ENCODE data around the gene CTNNA3. TPM values are rescaled to one million over a fixed set of nuclear protein-coding genes. Genes with fewer than 3 reads are reported as not detected.
A peak's percentile ranks its signal among the peaks of the same experiment; 100 is the strongest.

The CTNNA3 gene
- total RNA-seq, 1 donor from 2014 or later, result 129 TPM

DNA sequence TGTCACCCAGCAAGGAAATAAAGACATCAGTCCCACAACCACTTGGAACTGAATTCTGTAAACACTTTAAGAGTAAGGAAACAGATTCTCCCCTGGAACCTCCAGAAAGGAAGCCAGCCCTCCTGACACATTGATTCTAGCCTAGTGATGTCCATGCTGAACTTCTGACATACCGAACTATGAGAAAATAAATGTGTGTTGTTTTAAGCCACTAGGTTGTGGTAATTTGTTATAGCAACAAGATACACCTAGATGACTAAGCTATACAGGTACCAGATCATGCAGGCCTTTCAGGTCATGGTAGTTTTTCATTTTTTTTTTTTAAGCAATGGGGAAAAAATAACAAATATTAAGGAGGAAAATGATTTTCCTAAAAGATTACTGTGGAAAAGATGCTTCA lies 807.8 kb downstream of the CTNNA3 start:
- DNase-seq, result no peak
- no peak for ATAC-seq (ENCODE audit: poor library complexity)
- intact Hi-C loops (cut with DNase I), result no loop called here

DNA sequence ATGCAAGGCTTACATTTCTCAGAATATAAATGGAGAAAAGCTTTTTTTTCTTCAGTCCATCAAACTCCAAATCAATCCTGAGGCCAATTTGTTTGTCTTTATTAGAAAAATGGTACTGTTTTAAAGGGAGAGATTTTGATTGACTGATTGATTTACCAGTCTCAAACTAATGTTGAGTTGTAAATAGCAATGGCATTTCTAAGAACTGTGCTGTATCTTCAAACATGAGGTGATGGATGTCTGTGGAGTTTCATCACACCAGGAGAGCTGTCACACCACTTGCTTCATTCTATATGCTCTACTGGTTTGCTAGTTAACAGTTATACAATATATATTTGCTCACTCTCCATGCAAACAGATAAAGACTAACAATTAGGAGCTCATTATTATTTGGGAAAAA lies 809.1 kb downstream of the CTNNA3 start:
- DNase-seq, result no peak
- intact Hi-C loops (cut with DNase I), result no loop called here
- no peak for ATAC-seq (ENCODE audit: poor library complexity)

DNA sequence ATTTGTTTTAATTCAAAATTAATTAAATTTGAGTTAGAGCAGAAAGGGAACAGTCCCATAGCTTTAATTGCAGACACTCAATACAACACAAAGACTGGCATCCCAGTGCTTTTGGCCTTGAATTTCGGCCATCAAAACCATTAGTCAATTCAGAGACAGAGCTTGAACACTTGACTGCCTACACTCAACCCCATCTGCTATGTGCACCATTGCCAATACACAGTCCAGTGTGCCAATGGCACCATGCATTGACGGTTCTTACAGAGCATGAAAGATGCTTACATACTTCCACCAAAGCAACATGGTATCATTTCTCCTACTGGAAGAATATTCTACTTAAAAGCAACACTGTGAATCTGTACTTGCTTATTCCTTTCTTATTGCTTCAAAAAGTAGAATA lies 813.7 kb downstream of the CTNNA3 start:
- intact Hi-C loops (cut with DNase I), result no loop called here
- ATAC-seq (ENCODE audit: poor library complexity) (no peak), DNase-seq (no peak)

DNA sequence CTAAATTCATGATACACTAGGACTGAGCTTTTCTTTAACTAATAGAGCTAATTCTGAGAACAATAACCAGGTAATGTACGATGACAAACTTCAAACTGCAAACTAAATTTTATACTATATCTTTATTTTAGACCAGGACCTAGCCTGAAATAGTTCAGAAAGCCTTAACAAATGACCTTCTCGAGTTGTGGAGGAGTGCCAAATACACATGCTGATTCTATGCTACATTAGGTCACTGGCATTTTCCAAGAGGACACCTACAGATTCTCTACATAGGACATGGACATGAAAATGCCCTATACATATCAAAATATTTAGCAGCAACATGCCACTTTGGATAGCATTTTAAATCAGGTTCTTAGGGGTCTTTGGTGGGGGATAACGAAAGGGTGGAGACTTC lies 814.2 kb downstream of the CTNNA3 start:
- no peak for DNase-seq
- intact Hi-C loops (cut with DNase I), result no loop called here
- peak; percentile 67 for ATAC-seq (ENCODE audit: poor library complexity)

DNA sequence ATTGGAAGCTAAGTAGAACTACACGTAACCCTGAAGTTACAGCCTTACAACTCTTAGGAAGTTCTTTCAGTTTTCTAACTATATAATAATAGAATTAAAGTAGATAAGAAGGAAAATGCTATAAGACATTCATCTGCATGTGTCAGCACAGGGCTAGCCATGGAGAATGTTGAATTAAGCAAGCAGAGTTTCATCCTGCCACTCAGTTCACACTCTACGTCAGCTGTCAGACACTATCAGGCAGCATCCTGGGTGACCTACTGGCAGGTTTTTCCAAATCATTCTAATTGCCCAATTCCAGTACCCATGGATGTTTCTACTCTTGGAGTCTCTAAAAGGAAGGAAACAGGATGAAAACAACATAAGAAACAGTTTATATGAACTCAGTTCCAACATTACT lies 815.2 kb downstream of the CTNNA3 start:
- DNase-seq (no peak), ATAC-seq (ENCODE audit: poor library complexity) (peak; percentile 68)
- intact Hi-C loops (cut with DNase I), result no loop called here

DNA sequence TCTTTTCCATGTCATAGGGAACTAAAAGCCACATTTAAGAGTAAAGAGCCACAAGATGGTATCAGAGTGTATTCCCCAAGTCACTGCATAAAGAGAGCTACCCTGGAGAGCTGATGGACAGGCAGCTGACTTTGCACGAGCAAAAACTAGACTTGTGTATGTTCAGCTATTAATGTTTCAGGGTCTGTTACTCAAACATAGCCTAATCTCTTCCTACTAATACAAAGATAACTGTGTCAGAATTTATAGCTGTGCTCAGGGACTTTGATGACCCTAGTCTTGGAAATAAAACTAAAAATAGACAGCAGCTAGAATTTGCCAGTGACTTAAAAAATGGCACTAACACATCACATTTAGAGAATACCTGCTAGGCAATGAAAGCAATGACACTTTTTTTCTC lies 815.7 kb downstream of the CTNNA3 start:
- DNase-seq (no peak), ATAC-seq (ENCODE audit: poor library complexity) (peak; percentile 30)
- intact Hi-C loops (cut with DNase I), result no loop called here

DNA sequence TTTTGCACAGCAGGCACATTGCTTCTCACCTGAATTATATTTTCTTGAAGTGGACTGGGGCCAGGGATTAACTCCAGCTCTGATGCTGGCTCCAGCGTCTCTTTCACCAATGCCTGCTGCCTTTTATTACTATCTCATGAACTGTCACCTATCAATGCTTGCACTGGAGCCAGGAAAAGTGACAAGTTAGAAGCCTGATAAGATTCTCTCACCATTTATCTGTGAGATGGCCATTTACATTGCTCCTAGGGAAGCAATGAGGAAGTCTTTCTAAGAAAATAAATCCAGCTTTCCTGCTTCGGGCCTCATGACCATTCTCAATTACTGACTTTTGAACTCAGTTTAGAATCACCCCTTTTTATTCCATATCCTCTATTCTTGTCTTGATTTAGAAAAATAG lies 818.6 kb downstream of the CTNNA3 start:
- no peak for ATAC-seq (ENCODE audit: poor library complexity)
- intact Hi-C loops (cut with DNase I), result no loop called here
- no peak for DNase-seq

DNA sequence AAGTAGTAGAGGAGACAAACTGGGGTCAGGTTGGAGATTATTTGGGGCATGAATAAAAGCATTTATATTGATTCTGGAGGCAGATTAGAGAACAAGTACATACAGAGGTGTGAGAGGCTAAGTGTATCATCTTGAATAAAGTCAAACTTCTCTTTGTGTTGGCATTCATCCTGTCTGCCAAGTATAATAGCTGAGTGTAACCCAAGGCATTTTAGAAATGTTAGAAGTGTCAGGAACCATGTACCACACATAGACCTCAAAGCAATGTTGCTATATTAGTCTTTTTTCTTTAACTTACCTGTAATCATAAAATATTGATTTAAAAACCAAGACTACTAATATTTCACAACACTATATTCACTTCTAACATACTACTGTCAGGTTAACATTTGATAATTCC lies 826.4 kb downstream of the CTNNA3 start:
- intact Hi-C loops (cut with DNase I), result no loop called here
- ATAC-seq (ENCODE audit: poor library complexity), result no peak
- DNase-seq, result no peak

DNA sequence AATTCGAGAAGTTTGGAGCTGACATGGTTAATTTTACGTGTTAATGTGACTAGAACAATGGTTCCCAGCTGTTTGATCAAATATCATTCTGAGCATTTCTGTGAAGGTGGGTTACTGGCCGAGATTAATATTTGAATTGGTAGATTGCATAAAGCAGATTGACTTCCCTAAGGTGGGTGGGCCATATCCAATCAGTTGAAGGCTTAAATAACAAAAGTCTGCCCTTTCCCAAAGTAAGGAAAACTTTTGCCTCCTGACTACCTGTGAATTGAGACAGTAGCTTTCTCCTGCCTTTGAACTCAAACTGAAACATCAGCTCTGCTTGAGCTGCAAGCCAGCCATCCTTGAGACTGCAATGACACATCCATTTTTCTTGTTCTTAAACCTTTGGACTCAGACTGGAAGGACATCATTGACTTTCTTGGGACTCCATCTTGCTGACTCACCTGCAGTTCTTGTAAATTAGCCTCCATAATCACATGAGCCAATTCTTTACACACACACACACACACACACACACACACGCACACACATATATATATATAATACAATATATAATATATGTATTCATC lies 833.2 kb downstream of the CTNNA3 start:
- intact Hi-C loops (cut with DNase I), result no loop called here
- no peak for ATAC-seq (ENCODE audit: poor library complexity)
- DNase-seq, result no peak

DNA sequence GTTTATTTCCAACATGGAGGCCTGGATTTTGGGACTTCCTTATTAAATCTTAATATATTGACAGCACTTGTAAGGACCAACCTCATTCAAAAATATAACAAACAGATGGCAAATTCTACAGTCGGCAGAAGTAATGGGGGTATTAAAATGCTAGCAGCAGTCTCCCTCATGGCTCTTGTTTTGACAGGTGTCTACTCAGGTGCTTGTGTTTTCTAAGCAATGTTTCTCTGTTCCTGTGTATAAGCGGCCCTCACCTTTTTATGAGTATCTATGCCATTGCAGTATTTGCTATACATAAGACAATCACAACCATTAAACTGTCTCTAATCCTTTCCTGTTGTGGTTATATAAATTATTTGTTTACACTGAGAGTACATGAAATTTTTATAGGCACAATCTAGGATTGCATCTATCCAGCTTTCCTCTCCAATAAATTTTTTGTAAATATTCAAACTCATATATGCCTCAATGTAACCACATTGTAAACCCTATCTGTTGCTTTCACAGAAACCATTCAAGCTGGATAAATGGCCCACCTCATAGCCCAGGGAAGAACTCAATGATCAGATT lies 835.5 kb downstream of the CTNNA3 start:
- no peak for DNase-seq
- ATAC-seq (ENCODE audit: poor library complexity), result no peak
- intact Hi-C loops (cut with DNase I), result no loop called here

DNA sequence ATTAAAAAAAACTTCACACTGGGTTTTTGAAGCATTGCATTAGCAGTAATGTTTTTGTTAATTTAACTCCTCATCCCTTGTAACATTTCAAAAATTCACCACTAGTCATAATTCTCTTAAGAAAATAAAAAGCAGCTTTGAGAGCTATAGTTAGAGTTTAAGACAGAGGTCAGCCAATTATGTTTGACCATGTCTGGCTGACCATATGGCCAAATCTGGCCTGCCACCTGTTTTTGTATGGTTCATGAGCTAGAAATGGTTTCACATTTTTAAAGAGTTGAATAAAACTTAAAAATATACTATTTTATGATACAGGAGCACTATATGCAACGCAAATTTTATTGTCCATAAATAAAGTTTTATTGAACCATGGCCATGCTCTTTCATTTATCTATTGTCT lies 843.2 kb downstream of the CTNNA3 start:
- no peak for ATAC-seq (ENCODE audit: poor library complexity)
- intact Hi-C loops (cut with DNase I), result no loop called here

DNA sequence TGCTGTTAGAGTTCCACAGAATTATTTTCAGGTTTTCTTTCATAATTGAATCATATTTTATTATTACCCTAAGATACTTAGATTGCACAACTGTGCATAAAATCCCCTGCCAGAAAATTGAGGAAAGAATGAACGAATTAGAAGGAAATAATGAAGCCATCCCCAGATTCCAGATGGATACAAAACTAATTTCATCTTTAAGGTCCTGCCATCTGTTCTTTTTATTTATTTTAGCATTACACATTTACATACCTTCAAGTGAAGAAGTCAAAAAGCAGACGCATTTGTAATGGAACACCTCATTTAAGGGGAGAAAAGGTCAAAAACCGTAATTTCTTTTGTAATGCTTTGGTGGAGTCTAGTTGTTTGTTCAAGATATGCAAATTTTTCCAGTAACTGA lies 847.1 kb downstream of the CTNNA3 start:
- DNase-seq (no peak), ATAC-seq (ENCODE audit: poor library complexity) (no peak)
- intact Hi-C loops (cut with DNase I), result no loop called here

More for the DNA sequence above, 843.2 kb downstream of the CTNNA3 start:
- no peak for DNase-seq

DNA sequence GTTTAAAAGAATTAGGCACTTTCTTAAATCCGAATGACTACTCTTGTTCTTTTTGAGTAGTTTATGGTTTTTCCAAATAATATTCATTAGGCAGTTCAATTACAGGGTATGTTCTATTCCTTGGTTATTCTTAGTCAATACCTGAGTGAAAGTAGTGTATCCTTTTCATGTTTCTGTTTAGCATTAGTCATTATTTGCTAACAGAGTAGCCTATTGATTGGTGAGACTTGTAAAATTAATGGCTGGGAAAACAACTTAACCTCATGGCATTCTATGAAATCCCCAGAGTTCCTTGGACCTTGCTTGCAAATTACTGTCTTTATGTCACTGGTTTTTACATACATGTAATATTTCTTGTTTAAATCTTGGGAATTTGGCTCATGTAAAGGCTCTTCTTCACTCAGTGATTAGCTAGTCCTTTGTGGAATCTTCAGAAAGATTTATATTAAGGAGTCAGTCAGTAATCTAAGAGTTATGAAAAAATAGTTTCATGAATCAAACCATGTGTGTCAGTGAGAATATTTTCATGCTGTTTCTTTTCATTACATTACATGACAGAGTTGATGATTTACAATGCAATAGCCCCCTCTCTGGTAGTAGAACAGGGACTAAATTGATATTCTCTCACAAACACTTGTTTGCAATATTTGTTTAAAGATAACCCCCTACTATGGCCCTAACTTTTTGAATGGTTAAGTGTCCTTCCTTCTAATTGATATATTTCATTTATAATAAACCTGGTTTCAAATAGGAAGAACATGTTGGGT lies 851.6 kb downstream of the CTNNA3 start:
- no peak for ATAC-seq (ENCODE audit: poor library complexity)
- intact Hi-C loops (cut with DNase I), result no loop called here
- DNase-seq, result no peak

DNA sequence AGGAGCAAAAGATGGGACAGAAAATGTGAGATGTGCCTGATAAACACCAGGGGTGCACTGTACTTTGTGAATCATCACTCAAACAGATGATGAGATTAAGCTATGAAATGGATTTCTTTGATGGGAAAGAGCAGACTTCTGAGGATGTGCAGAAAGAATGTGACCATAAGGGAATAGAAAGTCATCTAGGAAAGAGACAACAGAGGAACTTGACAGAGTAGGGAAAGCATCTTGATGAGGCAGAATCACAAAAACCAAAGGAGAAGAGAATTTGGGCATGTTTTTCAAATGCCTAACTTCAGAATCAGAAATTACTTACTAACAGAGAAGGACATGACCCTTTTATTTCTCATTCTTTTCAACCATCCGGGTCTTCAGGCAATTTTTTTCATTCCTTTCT lies 852.6 kb downstream of the CTNNA3 start:
- no peak for ATAC-seq (ENCODE audit: poor library complexity)
- DNase-seq, result no peak
- intact Hi-C loops (cut with DNase I), result no loop called here

DNA sequence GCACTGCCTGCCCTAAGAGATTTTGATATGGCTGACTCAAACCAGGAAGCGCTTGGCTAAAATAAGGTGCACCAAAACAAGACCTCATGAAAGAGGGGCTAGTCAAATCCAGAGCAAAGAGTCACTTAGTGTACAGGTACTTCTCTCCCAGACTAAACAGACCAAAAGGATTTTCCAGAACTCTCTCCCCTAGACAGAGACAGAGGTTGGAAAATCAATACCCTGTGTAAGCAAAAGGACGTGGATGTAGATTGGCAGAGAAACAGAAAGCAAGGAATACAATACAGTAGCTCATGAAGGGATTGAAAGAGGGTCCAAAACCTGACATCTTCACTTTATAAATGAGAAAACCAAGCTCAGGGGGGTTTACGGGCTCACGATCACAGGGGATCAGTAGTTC lies 853.1 kb downstream of the CTNNA3 start:
- no peak for ATAC-seq (ENCODE audit: poor library complexity)
- no peak for DNase-seq
- intact Hi-C loops (cut with DNase I), result no loop called here

DNA sequence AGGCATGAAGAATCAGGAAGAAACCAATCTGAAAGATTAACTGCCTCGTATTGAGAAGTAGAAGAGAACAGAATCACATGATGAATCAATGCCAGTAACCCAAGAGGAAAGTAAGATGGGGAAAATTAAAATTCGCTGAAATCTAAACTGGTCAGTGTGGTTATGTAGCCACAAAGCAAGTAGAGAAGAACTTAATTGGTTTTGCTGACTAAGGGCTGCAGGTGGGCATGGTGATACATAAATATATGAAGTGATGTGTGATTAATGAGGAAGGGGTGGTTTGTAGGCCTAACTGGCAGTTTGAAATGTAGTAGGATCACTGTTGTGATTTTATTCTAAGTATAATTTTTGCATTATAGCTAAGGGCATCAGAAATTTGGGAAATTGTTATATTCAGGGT lies 853.6 kb downstream of the CTNNA3 start:
- intact Hi-C loops (cut with DNase I), result no loop called here
- ATAC-seq (ENCODE audit: poor library complexity) (no peak), DNase-seq (no peak)

DNA sequence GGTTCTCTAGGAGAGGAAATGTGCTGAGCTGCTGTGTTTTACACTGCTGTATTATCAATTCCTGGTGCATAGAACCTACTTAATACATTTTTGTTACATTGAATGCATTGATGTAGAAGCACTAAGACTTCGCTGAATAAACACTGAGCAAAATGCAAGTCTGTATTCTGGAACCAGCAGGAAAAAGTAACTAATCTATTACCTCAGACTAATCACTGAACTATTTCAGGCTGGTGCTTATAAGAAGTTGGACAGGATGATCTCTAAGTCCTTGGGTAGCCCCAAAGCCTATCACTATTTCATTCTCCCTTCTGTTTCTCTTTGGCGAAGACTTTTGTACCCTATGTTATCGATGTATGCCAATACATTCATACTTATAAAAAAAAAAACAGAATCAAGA lies 857.3 kb downstream of the CTNNA3 start:
- intact Hi-C loops (cut with DNase I), result no loop called here

DNA sequence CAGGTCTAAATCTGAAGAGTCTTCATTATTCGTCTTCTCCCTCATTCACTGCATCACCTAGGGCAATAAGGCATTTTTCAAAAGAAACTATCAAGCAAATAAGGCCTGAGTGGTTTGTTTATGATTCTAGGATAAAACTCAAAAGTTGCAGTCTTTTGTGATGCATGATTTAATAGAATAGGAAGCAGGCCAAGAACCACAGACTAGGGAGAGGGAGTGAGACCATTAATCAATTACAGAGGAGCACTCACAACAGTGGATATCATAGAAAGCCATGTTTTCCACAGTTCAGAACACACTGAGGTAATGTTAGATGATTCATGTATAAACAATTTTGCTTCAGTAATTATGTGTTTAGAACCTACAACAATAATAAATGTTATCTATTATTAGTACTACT lies 858.0 kb downstream of the CTNNA3 start:
- ATAC-seq (ENCODE audit: poor library complexity), result no peak

More for the DNA sequence above, 857.3 kb downstream of the CTNNA3 start:
- no peak for DNase-seq
- ATAC-seq (ENCODE audit: poor library complexity), result no peak

DNA sequence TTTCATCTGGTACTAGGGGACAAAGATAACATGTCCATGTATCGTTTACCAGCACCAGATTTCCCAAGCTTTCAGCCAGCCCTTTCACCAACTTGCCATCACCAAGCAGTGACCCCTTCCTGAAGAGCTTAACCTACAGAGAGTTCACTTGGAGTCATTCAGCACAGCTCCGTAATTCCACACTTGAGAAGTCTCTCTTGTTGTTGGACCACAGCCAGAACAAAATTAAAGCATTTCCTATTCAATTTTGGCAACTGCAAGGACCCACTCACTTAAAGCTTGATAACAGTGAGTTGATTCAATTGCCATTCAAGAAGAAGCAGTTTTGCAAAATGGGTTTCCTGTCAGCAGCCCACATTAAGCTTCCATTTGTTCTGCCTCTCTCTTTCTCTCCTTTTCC lies 858.7 kb downstream of the CTNNA3 start:
- DNase-seq (no peak), ATAC-seq (ENCODE audit: poor library complexity) (peak; percentile 25)
- intact Hi-C loops (cut with DNase I), result no loop called here

More for the DNA sequence above, 858.0 kb downstream of the CTNNA3 start:
- no peak for DNase-seq
- intact Hi-C loops (cut with DNase I), result no loop called here

DNA sequence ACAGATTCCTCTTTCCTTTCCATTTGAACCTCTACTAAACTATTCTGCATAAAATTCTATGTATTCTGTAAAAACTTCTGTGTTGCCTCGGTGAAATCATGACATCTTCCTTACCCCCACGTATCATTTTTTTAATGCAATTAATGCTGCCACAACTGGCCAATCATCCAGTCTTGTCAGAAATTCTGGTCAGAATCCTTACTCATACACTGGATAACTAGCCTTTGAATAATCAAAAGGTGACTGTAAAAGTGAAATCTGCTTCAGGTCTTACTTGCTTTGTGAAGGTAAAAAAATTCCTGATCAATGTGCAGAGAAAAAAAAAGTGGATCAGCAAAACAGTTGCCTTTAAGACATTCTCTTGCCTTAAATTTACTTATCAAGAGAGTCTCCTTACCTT lies 859.2 kb downstream of the CTNNA3 start:
- intact Hi-C loops (cut with DNase I), result no loop called here
- ATAC-seq (ENCODE audit: poor library complexity), result no peak
- DNase-seq, result no peak

All from Right ventricle myocardium superior (tissue), 1 donor.